Caki2 (cell line): ENCODE measurements around the gene SOX21. TPM values are rescaled to one million over a fixed set of nuclear protein-coding genes. Genes with fewer than 3 reads are reported as not detected.

Experiments
- DNase-seq: peaks from one replicate; pipeline ENCODE4 v3.0.0-alpha.2; 2015; ENCODE audit warnings: low read depth
- in situ Hi-C: cut with HindIII; loops from 2 replicates; pipeline ENCODE4 v1.10.0; 2016; ENCODE audit warnings: low sequenced_read_pairs, low pct_unique_long_range_greater_than_20kb, mixed read lengths
- total RNA-seq: library from RNA; depleted of rRNA; stranded (reverse); fragments of >200 nt; shearing (Covaris generic); gene quantifications from 2 replicates; pipeline ENCODE4 v1.2.3, GENCODE V29; 2014; ENCODE audit warnings: low replicate concordance

Gene SOX21
- total RNA-seq, 1 experiment from 2014 or later: not detected

DNA sequence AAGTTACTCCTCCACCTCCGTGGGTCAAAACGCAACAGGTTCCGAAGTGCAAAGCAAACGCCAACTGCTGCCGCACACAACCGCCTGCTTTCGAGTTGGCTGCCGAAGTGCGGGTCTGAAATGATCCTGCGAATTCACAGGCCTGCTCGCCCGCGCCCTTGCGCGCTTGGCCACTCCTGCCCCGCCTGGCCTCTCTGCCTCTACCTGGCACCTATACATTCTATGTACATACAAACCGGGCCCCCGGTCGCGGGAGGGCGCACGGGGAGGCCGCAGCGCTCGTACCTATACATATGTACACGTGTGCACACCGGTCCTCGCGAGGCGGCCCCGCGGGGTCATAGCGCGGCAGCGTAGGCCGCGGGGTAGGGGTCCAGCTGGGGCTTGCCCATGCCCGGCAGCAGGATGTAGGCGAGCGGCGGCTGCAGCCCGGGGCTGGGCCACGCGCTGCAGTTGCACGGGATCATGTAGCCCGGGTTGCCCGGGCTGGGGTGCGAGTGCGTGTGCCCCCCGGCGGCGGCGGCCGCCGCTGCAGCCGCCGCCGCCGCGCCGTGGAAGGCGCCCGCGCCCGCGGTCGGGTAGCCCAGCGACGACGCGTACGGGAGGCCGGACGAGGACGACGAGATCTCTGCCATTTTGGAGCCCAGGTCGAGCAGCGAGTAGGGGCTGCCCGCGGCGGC, 1.3 kb downstream of the SOX21 start:
- in situ Hi-C loops: no loop called here
- DNase-seq: no peak

DNA sequence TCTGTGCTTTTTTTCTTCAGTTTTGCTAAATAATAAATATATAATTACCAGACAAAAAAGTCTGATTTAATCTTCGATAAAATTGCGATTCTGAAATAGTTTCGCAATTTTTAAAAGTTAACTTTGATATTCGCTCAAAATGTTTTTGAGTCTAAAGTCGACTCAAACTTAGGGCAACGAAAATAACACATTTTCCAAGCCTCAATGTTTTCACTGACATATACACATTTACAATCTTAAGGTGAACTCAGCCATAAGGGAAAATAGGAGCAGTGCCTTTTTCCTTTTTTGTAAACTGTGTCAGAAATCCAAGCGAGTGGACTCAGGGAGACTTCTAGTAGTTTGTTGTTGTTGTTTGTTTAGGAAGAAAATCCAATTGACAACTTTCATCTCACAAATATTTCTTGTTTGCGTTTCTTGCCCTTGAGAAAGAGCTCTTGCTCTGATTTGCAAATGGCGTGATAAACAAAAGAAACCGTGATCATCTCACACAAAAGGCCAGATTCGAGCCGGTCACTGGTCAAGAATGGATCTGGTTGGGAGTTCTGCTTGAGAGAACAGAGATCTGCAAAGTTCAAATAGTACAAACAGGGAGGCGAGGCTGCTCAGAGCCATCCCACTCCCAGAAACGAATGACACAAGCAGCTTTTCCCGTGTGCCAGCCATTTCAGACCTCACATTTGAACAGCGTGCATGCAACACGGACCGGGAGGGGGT, 2.1 kb downstream of the SOX21 start:
- in situ Hi-C loops: no loop called here
- no peak for DNase-seq

DNA sequence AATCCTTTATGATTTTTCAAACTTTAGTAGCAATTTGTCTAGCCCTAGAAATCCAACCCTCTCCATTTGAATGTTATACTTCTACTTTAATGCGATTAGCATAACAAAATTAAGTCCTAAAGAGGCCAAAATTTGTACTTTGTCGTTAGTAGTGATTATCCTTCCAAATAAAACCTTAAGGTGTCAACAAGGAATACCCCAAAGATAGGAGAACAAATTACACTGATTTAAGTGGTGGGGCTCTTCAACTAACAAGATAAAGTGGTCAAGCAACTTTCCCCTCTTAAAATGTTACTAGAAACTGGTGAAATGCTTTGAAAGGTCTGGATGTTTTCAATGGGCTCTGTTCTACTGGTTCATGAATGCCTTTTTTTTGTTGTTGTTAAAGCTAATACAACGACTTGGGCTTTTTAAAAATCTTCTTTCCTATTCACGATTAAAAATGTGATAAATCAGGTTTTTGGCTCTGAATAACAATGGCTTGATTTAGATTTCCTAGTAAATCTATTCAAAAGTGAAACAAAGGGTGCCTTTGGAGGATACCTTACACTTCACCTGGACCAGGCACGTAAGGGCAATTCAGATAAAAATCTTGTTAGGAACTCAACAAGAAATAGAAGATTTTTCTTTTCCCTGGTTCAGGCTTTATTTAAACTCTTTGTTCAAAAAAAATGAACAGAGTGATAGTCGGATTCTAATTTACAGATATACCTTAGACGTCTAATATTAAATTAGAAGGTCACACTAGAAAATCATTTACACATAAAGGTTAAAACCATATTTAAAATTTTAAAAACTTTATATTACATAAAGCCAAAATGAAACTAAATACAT, 3.1 kb downstream of the SOX21 start:
- no peak for DNase-seq
- in situ Hi-C loops: no loop called here

DNA sequence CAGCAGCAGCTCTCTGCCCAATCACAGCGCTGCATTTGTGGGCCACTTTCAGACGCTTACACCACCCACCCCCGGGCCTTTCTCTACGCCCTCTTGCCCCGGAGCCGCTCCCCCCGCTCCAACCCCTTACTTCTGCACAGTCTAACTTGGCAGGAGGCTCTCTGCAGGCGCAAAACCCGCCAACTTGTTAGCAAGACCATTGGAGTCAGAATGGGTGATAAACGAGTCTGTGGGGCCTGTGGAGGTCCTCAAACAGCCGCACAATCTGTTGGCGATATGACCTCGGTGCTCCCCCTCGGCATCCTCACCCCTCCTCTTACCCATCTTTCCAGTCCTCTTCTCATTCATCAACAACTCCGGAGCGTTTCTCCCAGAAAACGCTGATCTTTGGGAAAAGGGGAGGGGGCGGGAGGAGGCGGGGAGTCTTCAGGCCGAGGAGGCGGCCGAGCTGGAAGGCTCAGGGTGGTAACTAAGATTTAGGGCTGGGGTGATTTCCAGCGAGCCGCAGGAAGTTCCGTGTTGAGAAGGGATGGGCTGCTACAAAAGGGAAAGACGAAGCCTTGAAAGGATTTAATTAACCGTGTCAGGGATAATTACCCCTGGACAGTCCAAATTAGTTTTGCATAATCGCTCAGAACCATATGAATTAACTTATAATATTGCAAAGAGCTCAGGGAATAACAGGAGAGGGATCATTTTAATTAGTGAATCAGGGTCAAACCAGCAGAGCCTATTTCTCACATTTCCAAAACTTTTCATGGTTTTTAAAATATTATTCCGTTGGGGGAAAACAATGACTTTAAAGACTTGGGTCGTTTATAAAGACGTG, 4.1 kb downstream of the SOX21 start:
- in situ Hi-C loops: no loop called here
- DNase-seq: no peak

DNA sequence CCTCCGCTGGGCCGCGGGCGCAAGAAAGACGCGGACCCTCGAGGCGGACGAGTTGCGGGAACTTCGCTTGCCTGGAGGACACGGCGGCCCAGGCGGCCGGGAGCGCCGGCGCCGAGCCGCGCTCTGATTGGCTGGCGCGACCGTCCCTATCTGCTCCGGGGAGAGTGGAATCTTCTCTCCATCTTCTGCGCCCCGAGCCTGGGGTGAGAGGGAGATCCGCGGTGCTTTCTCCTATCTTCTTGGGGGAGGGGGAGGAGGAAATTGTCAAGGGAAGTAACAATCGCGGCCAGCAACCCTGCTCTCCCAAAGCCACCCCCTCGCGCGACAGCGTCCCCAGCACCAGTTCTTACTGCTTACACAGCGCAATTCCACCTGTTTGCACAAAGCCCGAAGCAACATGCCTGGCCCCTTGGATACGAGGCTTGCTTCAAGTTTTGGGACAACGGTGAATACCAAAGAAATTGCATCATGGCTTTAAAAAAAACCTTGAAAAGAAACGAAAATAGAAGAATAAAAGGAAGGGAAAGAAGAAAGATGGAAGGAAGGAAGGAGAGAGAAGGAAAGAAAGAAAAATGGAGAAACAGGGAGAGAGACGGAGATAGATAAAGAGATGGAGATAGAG, 4.8 kb downstream of the SOX21 start:
- no peak for DNase-seq
- in situ Hi-C loops: no loop called here

DNA sequence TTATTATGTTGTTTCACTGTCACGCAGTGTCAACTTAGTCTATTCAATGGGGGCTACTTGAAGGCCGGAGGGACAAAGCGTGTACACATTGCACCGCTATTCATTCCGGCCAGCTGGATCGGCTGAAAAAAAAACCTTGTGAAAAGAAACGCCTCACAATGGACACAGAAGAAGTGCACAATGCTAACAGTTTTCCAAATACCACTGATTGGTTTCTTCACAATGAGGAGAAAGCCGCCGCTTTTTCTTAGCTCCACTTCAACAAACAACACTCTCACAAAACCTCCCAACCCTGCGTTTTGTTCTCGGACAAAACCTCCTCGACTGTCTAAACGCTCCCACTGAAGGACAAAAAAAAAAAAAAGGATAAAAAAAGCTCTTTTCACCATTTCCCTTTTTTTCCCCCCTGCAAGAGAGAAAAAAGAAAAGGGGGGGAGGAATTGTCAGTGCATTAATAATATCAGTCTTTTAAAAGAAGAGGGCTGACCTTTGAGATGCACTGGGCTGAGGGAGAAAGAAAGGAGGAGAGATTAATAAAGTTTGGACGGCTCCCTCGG, 5.4 kb downstream of the SOX21 start:
- no peak for DNase-seq
- in situ Hi-C loops: no loop called here

DNA sequence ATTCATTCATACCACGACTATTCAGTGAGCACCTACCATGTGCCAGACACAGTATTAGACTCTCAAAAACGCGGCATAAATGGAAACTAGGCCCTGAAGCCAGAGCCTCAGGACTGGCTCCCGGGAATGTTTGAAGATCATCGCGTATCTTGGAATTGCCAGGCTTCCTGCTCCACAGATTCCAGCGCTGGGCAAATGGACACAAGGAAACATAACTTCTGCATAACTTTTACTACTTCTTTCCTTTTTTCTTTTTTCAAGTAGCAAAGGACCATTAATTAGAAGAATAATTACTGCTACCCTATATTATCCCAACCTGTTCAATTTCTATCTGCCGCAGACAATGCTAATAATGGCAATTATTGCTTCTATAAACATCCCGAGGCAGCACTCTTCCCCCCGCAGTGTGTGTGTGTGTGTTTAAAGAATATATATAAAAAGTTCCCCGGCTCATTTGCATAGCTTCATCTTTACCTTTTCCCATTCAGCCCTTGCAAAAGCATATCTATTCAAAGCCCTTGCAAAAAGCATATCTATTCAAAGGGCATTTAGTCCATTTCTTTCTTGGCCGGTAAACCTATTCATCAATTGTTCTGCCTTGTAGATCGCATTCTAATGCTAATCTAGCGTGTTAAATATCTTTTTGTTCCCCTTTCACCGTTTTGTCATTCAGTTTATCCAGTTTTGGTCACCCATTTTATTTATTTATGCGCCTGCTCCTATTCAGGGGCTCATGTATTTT, 6.1 kb downstream of the SOX21 start:
- DNase-seq: no peak
- in situ Hi-C loops: no loop called here

DNA sequence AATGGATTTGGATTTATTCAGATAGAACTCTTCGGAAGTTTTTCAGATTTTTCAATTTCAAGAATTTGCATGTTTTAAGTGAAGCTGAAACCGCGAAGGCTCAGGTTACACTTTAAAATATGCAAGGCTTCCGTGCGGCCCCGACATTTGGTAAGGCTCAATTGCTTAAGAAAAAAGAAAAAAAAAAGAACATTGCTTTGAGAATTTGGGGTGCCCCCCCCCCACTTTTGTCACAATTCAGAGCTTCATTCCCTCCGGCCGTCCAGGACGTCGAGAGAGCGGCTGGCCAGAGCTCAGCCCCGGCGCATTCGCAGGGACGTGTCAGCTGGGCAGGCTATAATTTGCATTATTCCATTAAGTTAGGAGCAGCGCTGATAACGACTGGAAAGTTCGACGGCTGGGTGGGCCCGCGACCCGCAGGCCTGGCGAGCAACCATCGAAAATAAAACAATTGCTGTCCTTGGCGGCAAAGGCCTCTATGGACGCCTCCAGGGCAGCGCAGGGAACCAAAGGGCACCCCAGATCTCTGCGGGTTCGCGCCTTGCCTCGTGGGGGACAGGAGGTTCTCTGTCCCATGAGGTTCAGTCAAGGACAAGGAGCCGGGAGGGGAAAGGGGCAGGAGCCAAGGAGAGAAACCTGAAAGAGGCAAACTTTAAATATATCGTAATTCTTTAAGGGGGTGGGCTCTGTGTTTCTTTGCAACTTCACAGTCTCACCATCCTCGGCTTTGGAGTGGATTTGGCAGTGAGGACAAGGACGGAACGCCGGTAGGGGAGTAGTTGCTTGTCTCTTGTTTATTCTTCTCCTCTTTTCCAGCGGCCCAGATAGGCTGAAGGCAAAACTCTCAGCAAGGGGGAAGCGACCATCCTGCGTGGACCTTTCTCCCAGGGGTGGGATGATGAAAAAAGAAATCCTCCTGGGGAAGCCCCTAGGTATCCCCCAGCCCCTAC, 7.0 kb downstream of the SOX21 start:
- in situ Hi-C loops: no loop called here
- no peak for DNase-seq

DNA sequence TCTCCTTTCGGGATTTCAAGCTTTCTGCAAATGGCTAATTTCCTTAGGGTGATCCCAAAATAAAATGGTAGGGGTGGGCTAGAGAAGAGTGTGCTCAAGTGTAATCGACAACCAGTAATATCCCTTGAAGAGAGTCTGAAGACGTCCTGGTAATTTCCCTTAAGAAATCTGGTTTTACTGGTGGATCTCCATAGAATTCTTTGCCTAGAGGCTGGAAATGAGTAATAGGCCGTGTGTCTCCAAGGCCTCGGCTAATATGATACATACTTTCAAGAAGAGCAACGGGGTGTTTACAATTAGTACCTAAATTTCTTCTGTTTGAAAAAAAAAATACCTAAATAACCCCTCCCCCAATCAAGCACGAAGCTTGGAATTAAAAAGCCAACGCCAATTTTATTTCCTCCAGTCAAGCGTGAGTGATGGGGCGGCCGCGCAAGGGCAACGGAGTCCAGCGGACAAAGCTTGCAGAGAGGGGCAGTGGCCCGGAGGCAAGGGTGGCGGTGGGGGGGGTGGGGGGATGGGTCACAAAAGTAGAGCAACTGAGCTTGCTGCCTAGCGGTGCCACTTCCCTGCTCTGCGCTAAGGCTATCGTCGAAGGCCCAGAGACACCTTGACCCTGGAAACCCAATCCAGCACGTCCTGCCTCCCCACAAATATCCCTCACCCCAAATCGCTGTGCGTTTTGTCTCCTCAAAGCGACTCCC, 7.8 kb downstream of the SOX21 start:
- in situ Hi-C loops: no loop called here
- DNase-seq: no peak

DNA sequence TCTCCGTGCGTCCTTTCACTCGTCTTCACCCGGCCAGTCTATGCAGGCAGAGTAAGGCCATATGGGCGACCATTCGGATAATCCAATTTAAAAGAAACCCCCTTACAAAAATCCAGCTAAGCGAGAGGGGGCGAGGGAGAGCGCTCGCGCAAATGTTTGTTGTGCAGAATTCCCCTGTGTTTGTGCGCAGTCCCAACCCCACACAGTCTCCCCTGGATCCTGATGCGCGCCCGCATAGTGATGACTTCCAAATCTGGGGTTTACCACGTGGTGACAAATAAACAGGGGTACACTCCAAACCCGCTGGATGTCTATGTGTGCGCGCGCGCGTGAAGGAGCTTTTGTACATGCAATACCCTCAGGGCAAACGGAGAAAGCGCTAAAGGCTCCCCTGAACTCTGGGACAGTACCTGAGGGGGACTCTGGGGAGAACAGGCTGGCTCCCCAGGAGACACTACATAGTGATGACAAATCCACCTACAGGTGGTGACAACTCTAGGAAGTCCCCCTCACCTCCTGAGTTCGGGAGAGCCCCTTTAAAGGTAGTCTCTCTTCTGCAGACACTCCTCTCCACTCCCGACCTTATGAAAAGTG, 8.5 kb downstream of the SOX21 start:
- in situ Hi-C loops: no loop called here
- DNase-seq: no peak

DNA sequence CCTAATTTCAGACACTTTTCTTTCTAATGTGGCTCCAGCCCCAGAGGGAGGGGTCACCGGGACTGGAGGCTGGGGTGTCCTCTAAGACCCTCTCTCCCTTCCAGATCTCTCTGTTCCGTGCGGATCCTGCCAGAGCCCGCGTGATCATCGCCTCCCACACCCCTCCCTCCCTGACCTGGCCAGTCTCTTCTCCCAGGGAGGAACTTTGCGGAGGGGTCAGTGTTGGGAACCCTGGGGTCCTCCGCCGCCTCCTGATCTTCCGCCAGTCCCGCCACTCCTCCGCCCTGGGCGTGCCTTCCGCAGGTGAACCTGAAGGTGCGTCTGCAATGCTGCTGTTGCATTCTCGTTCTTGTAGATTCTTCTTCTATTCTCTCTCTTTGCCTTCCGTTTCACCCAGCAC, 9.1 kb downstream of the SOX21 start:
- DNase-seq: no peak
- in situ Hi-C loops: no loop called here

DNA sequence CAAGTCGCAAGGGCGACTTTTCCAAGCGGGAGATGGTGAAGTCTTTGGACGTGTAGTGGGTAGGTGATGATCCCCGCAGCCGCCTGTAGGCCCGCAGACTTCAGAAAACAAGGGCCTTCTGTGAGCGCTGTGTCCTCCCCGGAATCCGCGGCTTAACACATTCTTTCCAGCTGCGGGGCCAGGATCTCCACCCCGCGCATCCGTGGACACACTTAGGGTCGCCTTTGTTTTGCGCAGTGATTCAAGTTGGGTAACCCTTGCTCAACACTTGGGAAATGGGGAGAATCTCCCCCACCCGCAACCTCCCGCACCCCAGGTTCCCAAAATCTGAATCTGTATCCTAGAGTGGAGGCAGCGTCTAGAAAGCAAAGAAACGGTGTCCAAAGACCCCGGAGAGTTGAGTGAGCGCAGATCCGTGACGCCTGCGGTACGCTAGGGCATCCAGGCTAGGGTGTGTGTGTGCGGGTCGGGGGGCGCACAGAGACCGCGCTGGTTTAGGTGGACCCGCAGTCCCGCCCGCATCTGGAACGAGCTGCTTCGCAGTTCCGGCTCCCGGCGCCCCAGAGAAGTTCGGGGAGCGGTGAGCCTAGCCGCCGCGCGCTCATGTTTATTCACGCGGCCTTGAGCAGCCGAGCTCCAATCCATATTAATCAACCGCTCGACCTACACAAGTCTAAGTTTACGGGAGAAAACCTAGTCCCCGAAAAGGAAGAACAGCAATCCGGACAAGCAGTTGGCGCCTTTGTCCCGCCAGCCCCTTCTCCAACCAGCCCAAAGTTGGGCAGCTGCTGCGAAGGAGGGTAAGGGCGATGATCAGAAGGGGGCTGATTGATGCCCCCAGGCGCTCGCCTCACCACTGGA, 9.9 kb downstream of the SOX21 start:
- DNase-seq: no peak
- in situ Hi-C loops: no loop called here

DNA sequence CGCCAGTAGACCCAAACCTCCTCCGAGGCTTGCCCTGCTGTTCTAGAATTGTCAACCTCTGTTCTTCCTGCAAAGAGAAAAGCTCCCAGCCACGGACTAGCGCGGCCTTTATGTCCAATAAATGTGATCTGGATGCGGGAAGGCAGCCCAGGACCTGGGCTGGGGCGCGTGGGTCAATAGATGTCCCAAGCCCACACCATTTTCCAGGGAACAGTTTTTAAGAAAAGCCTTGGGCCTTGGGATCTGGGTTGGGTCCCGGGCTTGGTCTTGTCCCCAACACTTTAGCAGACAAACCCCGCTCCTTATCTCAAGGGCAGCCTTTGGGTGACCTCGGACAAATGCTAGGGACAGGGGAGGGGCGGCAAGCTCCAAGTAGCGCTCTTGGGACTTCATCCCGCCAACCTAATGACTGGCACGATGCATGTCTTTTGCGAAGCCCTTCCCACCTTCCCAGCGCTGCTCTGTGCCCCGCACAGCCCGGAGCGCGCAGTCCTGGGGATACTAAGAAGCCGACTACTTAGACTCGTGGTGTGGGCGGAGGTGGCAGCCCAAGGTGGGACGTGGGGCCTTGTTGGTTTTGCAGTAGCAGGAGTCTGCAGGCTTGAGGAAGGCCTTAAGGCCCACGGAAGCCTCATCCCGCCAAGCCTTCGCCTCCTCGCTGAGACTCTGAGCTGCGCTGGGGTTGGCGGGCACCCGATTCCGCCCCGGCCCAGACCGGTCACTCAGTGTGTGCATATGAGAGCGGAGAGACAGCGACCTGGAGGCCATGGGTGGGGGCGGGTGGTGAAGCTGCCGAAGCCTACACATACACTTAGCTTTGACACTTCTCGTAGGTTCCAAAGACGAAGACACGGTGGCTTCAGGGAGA, 10.8 kb downstream of the SOX21 start:
- DNase-seq: no peak
- in situ Hi-C loops: no loop called here

DNA sequence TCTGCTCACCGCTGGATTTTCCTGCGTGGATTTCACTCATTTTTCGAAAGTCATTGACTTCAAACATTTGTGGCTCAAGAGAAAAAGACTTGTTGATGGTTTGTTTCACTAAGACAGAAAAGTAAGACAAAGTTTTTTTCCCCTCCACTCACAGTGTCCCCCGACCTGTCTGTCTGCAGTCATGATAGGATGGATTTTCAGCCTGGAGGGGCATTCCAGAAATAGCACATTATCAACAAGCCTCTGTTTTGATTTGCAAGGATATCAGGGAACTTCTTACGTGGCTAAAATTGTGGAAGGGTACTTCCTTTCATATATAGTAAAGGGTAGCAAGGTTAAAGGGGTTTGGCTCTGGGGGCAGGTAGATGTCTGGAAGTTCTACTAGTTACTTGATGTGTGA, 11.8 kb downstream of the SOX21 start:
- DNase-seq: no peak
- in situ Hi-C loops: no loop called here
